Dedifferentiated amniotic fluid mesenchymal stem cell (primary cell): ENCODE results near the gene RHPN2.
"Not testable (repeated sequence)": the region's sequence is repeated elsewhere in the genome, so short reads cannot be mapped to it uniquely, and the experiment has no call there.

Experiments
- DNase-seq: peaks from one replicate; pipeline ENCODE4 v3.0.0-alpha.2; 2016; ENCODE audit errors: extremely low spot score

Gene RHPN2

DNA sequence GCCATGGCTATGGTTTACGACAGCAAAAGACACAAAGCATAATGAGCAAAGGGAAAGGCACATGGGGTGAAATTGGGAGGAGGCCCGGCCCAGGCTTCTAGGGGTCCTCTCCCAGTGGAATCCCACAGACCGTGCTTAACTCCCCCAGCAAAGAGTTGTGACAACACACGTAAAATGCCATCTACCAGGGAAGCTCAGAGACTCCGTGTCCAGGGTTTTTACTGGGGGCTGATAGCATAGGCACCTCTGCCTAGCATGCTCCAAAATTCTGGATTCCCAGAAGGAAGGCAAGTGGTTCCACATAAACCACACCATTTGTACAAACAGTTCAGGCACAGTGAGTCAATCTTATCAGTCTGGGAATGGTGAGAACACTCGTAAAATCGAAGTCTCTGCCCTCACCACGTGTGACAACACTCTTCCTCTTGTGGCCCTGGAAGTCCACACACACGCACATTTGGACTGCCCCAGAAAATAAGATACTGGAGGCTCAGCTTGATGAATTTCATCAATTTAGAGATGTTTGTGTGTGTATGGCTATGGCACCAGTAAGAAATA lies 34.9 kb downstream of the RHPN2 start:
- no peak for DNase-seq

GRCh38 chr19:33026602-33027001 lies 38.1 kb downstream of the RHPN2 start:
- DNase-seq: not testable (repeated sequence)

DNA sequence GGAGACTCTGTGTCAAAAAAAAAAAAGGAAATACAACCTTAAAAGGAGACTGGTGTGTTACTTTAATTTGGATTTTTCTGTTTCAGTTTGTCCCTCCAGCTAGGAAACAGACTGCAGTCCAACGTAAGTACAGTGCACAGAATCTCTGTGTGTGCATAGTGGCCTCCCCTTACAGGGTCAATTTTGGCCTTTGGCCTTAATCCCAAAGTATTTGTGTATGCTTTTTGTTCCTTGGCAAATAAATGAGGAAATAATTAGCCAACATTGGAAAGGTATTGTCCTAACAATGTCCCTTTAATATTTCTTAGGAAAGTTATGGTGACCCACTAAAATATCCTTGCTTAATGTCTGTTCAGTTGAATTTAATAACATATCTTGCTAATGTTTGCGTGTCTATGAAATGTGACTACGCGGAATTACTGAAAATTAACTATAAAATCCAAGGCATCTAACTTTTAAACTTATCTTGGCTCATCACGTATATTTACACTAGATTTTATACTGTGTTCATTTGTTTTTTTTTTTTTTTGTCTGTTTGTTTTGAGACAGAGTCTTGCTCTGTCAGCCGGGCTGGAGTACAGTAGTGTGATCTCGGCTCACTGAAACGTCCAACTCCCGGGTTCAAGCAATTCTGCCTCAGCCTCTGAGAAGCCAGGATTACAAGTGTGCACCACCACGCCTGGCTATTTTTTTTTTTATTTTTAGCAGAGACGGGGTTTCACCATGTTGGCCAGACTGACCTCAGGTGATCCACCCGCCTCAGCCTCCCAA lies 39.0 kb downstream of the RHPN2 start:
- not testable (repeated sequence) for DNase-seq

DNA sequence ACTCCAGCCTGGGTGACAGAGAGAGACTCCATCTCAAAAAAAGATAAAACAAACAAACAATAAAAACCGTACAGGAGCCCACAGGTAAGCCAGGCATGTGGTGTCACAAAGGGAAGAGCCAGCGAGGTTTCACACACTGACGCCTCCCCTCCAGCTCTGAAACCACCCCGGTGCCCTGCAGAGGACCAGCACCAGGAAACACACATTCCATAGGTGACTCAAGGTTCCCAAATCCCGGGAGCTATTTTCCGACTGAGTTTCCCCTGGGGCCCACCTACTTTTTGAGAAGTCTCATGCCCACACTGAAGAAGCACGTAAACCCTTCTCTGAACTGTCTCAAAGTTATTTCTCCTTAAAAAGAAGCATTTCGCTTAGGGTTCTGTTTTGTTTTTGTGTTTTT lies 40.3 kb downstream of the RHPN2 start:
- DNase-seq: no peak

GRCh38 chr19:33022472-33023116 lies 42.1 kb downstream of the RHPN2 start:
- DNase-seq: no peak

- DNase-seq: not testable (repeated sequence)
Observed at GRCh38 chr19:33010891-33011290, 53.8 kb downstream of the RHPN2 start.

DNA sequence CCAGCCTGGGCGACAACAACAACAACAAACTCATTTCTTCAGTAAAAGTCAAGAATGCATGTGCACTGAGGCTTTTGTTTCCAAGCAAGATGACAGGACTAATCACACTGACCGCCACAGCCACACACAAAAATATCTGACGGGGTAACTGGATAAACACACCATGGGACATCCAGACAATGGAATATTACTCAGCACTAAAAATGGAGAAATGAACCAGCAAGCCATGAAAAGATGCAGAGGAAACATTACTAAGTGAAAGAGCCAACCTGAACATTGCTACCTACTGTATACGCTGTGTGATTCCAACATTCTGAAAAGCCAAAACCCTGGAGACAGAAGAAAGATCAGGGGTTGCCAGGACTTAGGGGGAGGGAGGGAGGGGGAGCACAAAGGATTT lies 56.0 kb downstream of the RHPN2 start:
- DNase-seq: no peak

DNA sequence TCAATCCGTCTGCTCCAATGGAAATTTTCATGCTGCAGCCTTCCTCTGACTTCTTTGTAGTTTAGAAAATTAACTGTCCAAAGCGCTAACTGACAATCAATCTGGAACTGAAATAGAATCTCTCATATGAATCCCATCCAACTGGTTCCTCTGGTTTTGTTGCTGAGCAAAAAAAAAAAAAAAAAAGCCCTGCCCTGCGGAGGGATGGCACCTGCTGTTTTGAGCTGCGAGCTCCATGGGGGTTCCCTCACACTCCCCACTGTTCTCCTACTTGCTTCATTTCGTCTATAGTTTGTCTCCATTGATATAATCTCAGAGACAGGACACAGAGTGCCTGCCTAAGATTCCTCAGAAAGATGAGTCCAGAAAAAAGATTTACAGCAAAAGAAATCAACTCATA lies 59.2 kb downstream of the RHPN2 start:
- DNase-seq: no peak

DNA sequence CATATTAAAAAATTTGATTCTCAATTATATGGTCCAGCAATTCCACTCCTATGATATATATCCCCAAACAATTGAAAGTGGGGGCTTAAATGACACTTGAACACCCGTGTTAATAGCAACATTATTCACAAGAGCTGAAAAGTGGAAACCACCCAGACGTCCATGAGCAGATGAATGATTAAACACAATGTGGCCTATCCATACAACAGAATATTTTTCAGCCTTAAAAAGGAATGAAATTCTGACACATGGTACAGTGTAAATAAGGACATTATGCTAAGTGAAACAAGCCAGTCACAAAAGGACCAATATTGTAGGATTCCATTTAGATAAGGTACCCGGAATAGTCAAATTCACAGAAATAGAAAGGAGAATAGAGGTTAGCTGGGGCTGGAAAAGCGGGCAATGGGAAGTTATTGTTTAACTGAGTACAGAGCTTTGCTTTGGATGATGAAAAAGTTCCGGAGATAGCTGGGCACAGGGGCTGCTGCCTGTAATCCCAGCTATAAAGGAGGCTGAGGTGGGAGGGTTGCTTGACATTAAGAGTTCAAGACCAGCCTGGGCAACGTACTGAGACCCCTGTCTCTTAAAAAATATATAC lies 61.2 kb downstream of the RHPN2 start:
- DNase-seq: not testable (repeated sequence)

DNA sequence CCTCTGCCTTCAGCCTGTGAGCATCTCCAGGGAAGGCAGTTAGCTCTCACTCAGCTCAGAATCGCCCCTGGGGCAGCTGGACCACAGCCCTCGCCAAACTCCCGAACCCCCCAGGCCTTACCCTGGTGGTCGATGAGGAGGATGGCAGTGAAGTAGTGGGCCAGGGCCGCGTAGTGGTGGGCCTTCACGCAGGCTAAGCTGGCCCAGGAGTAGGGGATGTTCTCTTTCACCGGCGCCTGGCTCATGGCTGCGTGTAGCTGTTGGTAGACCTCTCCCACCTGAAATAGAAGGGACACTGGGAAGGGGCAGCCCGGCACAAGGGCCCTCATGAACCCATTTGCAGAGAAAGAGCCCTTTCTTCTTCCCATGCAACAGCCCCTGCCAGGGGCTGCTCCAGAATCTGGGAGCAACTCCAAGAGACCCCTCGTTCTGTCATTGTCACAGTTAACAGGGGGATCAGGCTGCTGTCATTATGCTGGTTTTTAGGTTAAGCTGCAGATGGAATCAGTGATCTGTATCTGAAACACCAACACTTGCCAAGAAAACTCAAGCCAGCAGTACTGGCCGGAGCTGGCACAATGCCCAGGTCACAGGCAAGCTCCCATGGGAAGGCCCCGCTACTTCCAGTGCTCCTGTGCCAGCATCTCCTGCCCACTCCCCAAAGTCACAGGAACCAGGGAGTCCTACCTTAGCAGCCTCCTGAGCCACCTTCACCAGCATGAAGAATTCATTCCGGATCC lies 62.4 kb downstream of the RHPN2 start:
- not testable (repeated sequence) for DNase-seq

GRCh38 chr19:33000910-33001309 lies 63.8 kb downstream of the RHPN2 start:
- DNase-seq: no peak

- no peak for DNase-seq
Observed at GRCh38 chr19:33000510-33000909, 64.2 kb downstream of the RHPN2 start.

- DNase-seq: no peak
Observed at GRCh38 chr19:32998722-32999121, 66.0 kb downstream of the RHPN2 start.

DNA sequence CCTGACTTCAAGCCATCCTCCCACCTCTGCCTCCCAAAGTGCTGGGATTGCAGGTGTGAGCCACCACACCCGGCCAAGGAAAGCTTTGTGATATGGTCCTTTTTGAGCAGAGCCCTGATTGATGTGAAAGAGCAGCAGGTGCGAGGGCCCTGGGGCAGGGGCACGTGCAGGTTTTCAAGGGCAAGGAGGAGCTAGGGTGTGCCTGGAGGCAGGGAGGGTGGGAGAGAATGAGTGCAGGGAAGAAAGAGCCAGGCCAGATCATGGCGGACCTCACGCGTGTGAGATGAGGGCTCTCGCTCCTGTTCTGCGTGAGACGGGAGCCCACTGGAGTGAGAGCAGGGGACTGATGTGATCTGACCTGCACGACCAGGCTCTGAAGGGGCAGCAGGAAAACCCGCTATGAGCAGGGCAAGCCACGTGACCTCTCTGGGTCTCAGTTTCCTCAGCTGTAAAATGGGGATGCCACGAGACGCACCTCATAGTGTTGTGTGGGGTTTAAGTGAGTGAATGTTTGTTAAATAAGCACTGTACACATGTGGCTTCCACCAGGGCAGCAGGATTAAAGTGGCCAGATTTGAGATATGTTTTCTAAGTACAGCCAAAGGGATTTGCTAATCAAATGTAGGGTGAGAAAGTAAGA lies 66.9 kb downstream of the RHPN2 start:
- no peak for DNase-seq

GRCh38 chr19:32997061-32997464 lies 67.6 kb downstream of the RHPN2 start:
- not testable (repeated sequence) for DNase-seq

- not testable (repeated sequence) for DNase-seq
Observed at GRCh38 chr19:32995966-32996365, 68.7 kb downstream of the RHPN2 start.

DNA sequence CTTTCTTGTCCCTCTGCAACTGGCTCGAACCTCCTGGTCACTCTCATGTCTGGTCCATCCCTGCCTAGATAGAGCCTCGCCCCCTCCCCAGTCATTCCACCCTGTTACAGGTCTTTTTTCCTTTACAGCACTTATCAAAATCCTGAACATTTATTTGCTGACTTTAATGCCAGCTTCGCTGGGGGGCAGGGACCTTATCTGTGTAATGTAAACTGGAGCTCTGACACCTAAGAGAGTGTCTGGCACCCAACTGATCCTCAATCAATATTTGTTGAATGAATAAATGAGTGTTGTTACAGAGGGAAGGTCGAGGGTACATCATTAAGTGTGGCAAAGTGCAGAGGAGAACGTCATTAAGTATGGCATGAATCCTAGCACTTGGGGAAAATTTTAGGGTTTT lies 76.0 kb downstream of the RHPN2 start:
- DNase-seq: no peak

DNA sequence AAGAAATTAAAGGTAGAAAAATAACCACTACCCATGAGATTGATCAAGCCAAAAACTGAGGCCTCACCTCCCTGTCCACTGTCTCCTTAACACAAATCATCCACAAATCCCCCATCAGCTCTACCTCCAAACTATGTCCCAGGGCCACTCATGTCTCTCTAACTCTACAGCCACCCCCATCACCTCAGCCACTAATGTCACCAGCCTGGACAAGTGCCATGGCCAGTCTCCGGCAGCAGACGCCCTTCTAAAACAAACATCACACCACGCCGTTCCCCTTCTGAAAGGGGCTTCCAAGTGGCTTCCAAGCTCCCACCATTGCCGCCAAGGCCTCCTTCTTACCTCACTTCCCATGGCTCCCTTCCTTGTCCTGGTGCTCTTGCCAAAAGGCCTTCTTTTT lies 76.4 kb downstream of the RHPN2 start:
- DNase-seq: not testable (repeated sequence)

DNA sequence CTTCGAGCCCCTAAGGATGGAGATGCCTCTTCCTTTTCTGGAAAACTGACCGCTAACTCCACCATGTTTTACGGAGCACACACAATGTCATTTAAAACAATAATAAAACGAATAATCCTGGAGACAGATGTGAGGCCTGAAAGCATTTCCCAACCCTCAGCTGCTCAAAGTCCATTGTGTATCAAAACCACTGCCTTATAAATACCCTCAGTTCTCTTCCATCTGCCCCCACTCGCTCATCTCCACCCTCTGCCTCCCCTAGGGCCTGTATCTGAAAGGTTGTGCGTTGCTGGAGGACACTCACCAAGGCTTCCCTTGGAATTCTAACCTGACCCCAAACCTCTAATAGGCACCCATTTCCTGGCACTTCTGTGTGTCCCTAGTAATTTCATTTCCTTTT lies 82.2 kb downstream of the RHPN2 start:
- DNase-seq: not testable (repeated sequence)

- not testable (repeated sequence) for DNase-seq
Observed at GRCh38 chr19:32979807-32980206, 84.9 kb downstream of the RHPN2 start.

DNA sequence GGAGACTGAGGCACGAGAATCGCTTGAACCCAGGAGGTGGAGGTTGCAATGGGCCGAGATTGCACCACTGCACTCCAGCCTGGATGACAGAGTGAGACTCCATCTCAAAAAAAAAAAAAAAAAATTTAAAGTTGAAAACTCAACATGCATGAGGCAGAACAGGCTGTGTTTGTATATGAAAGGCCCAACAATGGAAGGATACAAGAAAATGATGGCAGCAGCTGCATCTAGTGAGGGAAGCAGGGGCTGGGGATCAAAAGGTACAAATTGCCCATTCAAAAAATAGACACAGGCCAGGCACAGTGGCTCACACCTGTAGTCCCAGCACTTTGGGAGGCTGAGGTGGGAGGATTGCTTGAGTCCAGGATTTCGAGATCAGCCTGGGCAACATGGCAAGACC lies 86.9 kb downstream of the RHPN2 start:
- not testable (repeated sequence) for DNase-seq
